GM21619 (cell line): ENCODE measurements around the gene NPEPL1.
"Not testable (repeated sequence)": the region's sequence is repeated elsewhere in the genome, so short reads cannot be mapped to it uniquely, and the experiment has no call there.

Experiments
- ATAC-seq: cut with Tn5 transposase; IDR thresholded peaks from one replicate; pipeline ENCODE4 v1.9.1; 2021; ENCODE audit not compliant: unreplicated experiment

The NPEPL1 gene

DNA sequence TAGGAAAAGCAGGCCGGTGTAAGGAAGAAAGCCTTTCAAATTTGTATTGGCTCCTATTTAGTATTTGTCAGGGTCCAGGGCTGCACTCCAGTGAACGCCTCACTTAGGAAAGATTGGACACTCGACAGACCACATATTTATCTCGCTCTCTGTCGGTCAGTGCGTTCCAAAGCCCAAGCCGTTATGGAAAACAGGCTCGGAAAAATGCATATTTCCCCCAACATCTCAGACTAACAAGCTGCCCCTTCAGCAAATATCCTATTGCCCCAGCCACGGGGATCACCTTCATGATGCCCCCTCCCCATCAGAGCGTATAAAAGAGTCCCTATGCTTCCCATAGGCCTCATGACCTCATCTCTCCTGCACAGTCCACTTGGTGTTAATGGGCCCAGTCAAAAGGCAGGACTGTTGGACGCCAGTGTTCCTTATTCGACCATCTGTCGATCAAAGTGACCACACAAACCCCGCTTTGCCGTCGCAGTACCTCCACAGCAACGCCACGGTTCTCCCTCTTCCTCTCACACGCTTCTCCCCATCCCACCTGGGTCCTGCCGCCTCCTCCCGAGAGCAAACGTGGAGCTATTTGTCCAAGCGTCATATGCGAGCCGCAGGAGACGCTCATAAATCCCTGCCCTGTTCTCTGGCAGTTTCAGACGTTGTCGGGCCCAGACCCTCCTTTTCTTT is 63.3 kb downstream of the NPEPL1 start:
- ATAC-seq, result no peak

DNA sequence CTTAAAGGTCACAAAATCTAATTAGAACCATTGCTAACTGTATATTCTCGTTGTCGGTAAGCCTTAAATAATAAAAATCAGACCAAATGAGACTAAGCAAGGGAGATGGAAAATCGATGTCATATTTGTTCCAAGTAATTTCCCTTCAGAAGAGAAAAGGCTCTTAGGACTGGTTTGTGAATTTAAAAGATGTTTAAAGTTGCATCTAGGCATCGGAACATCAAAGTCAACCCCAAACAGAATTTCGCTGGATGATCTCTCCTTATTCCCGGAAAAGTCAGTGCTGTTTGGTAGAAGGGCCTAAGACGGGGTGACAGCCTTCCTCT is 63.8 kb downstream of the NPEPL1 start:
- ATAC-seq, result no peak

DNA sequence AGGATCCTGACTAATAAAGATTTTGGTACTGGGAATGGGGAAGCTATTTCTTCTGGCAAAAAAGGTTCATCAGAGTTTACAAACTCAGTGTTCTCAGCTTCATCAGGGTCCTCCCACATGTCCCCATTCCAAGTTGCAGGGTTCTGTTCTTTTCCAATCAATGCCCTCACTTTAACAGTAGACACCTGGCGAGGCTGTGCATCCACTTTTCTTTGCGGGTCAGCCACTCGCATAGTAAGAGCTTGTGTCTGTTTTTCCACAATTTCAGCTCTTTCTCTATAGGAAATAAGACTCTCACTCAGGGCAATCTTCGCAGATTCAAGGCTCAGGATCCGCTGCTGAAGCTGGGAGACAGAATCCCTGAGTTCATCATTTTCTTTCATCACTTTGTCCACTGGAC is 65.0 kb downstream of the NPEPL1 start:
- ATAC-seq, result not testable (repeated sequence)

DNA sequence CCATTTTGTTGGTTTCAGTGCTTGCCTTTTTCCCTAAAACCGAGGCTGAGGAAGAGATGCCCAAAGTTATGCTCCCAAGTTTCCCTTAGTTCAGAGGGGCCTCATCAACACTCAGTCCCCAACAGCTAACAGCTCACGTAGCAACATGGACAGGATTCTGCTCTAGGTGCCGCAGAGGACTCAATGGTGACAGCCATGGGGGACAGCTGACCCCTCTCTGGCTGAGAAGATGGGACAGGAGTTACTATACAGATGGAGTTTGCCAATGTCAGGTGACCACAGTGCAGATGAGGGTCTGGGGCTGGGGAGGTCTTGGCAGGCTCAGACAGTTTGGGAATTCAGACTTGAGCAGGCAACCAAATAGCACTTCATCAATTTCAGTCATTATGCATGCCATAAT is 67.3 kb downstream of the NPEPL1 start:
- no peak for ATAC-seq

DNA sequence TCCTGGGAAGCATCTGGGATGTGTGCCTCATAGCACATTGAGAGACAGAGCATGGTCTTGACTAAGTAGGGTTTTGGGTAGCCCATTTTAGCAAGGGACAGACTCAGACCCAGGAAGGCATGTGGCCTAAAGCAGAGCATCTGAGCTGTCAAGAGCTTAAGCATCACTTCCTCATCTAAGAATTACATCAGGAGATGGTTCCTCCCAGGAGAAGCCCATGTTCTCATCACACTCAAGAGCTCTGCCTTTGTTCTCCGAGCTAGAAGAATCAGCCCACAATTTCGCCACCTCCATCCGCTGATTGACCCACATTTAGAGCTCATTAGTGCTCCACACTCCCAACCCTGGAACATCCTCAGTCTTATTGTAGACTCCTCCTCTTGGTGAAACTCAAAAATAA is 68.3 kb downstream of the NPEPL1 start:
- no peak for ATAC-seq

DNA sequence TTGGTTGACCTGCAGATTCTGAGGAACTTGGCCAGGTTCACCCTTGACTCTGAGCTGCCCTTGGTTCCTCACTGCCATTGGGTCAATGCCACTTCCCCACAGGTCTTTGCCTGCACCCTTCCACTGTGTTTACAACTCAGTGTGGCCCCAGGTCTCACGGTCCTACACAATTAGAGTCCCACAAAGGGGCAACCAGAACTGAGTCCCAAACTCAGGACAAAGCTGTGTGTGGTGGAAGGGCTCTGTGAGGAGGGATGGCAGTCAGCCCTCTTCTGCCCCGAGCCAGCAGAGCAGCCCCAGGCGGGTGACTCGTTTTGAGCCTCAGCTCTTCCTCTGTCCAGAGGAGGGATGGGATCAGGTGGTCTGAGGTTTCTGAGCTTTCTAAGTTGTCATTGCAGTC is 69.5 kb downstream of the NPEPL1 start:
- no peak for ATAC-seq

DNA sequence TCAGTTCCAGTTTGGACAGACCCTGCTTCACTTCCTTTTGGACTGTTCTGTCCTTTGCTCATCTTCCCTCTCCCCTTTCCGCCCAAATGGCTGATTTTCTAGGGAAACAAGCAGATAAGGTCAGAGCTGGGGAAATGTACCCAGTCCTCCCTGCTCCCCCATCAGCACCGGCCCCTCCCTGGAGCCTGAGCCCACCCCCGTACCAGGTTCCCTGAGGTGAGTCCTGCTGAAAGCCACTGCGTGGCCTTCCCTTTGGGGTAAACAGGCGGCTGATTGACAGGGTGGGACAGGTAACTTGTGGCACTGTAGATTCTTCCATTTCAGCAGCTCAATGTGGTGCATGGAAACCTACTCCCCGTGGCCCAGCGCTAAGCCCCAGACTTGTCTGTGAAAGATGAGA is 70.5 kb downstream of the NPEPL1 start:
- no peak for ATAC-seq
